WTC11 (cell line): Measurements from ENCODE around the gene MICAL1. TPM values are rescaled to one million over a fixed set of nuclear protein-coding genes. Genes with fewer than 3 reads are reported as not detected.
A peak's percentile ranks its signal among the peaks of the same experiment; 100 is the strongest.

Source experiments
- GABPB1 ChIP-seq: sonication (generic); formaldehyde crosslinking; IDR thresholded peaks from 2 replicates; pipeline ENCODE4 v1.8.1; 2023; ENCODE audit warnings: mild to moderate bottlenecking, missing genetic modification reagents
- IRF2 ChIP-seq: sonication (generic); formaldehyde crosslinking; IDR thresholded peaks from 2 replicates; pipeline ENCODE4 v1.8.0; 2022; ENCODE audit warnings: low read depth, missing genetic modification reagents, borderline replicate concordance
- OVOL2 ChIP-seq: fragments of 250-450 bp; sonication (Bioruptor Pico); IDR thresholded peaks from 2 replicates; pipeline ENCODE4 v1.9.0; 2021; ENCODE audit warnings: mild to moderate bottlenecking, borderline replicate concordance
- RELA ChIP-seq: sonication (generic); formaldehyde crosslinking; IDR thresholded peaks from 2 replicates; pipeline ENCODE4 v1.8.1; 2022; ENCODE audit warnings: missing genetic modification reagents, mild to moderate bottlenecking, borderline replicate concordance
- ZNF138 ChIP-seq: sonication (generic); formaldehyde crosslinking; conservative IDR thresholded peaks from 2 replicates; pipeline ENCODE4 v1.8.1; 2022; ENCODE audit warnings: mild to moderate bottlenecking, moderate library complexity, missing genetic modification reagents
- ZNF232 ChIP-seq: sonication (generic); formaldehyde crosslinking; IDR thresholded peaks from 2 replicates; pipeline ENCODE4 v1.8.0; 2022; ENCODE audit warnings: mild to moderate bottlenecking, missing genetic modification reagents
- total RNA-seq: library from RNA; stranded (reverse); gene quantifications from 3 replicates; pipeline ENCODE4 v1.2.3, GENCODE V29; 2021
- TF ChIP-seq, protein P1 (sequence below): sonication (generic); formaldehyde crosslinking; conservative IDR thresholded peaks from 2 replicates; pipeline ENCODE4 v1.8.1; 2023; ENCODE audit warnings: mild to moderate bottlenecking, low read depth, missing genetic modification reagents, moderate library complexity
- TF ChIP-seq, protein P2 (sequence below): sonication (generic); formaldehyde crosslinking; IDR thresholded peaks from 2 replicates; pipeline ENCODE4 v1.8.1; 2023; ENCODE audit warnings: mild to moderate bottlenecking, missing genetic modification reagents
- TF ChIP-seq, protein P3 (sequence below): sonication (generic); formaldehyde crosslinking; IDR thresholded peaks from 2 replicates; pipeline ENCODE4 v1.8.0; 2022; ENCODE audit warnings: mild to moderate bottlenecking, missing genetic modification reagents
- TF ChIP-seq, protein P4 (sequence below): sonication (generic); formaldehyde crosslinking; IDR thresholded peaks from 2 replicates; pipeline ENCODE4 v1.8.1; 2023; ENCODE audit warnings: mild to moderate bottlenecking, missing genetic modification reagents, moderate library complexity
- TF ChIP-seq, protein P5 (sequence below): sonication (generic); formaldehyde crosslinking; IDR thresholded peaks from 2 replicates; pipeline ENCODE4 v1.8.1; 2023; ENCODE audit warnings: mild to moderate bottlenecking, missing genetic modification reagents
- TF ChIP-seq, protein P6 (sequence below): sonication (generic); formaldehyde crosslinking; IDR thresholded peaks from 2 replicates; pipeline ENCODE4 v1.8.0; 2022; ENCODE audit warnings: missing genetic modification reagents
- TF ChIP-seq, protein P7 (sequence below): sonication (generic); formaldehyde crosslinking; IDR thresholded peaks from 2 replicates; pipeline ENCODE4 v1.8.1; 2022; ENCODE audit warnings: missing genetic modification reagents, borderline replicate concordance

MICAL1 gene
- total RNA-seq, 1 experiment from 2014 or later = 57.4 TPM

DNA sequence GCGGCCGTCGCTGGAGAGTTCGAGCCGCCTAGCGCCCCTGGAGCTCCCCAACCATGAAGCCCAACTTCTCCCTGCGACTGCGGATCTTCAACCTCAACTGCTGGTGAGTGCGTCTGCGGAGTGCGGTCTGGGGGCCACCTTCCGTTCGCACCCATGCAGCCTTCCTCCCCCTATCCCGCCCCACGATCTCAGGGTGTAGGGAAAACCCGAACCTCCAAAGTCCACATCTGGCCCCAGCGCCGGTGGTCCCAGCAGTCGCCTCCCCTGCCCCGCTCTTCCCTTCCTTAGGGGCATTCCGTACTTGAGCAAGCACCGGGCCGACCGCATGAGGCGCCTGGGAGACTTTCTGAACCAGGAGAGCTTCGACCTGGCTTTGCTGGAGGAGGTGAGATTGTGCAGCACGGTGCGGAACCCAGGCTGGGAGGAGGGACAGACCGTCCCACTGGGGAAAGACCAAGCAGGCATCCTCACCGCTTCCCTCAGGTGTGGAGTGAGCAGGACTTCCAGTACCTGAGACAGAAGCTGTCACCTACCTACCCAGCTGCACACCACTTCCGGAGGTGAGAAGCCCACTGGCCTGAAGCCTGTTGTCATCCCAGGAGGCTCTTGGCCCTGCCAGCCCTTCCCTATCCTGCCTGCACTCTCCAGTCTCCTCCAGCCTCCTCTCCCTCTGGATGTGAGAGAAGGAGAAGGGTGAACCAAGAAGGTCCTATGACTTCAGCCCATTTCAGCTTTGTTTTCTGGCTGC lies 14.3 kb downstream of the MICAL1 start (continued):
- TF ChIP-seq OVOL2 (CRISPR knock-in tag) (no peak), IRF2 (CRISPR knock-in tag) (0 out of 2 replicates have a peak, but pooled peaks have one; percentile 58), ZNF232 (CRISPR knock-in tag) (no peak), GABPB1 (CRISPR knock-in tag) (0 out of 2 replicates have a peak, but pooled peaks have one; percentile 6), ZNF138 (CRISPR knock-in tag) (no peak), RELA (no peak)
- TF ChIP-seq, protein P1, sequence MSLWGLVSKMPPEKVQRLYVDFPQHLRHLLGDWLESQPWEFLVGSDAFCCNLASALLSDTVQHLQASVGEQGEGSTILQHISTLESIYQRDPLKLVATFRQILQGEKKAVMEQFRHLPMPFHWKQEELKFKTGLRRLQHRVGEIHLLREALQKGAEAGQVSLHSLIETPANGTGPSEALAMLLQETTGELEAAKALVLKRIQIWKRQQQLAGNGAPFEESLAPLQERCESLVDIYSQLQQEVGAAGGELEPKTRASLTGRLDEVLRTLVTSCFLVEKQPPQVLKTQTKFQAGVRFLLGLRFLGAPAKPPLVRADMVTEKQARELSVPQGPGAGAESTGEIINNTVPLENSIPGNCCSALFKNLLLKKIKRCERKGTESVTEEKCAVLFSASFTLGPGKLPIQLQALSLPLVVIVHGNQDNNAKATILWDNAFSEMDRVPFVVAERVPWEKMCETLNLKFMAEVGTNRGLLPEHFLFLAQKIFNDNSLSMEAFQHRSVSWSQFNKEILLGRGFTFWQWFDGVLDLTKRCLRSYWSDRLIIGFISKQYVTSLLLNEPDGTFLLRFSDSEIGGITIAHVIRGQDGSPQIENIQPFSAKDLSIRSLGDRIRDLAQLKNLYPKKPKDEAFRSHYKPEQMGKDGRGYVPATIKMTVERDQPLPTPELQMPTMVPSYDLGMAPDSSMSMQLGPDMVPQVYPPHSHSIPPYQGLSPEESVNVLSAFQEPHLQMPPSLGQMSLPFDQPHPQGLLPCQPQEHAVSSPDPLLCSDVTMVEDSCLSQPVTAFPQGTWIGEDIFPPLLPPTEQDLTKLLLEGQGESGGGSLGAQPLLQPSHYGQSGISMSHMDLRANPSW (CRISPR knock-in tag) = no peak
- TF ChIP-seq, protein P2, sequence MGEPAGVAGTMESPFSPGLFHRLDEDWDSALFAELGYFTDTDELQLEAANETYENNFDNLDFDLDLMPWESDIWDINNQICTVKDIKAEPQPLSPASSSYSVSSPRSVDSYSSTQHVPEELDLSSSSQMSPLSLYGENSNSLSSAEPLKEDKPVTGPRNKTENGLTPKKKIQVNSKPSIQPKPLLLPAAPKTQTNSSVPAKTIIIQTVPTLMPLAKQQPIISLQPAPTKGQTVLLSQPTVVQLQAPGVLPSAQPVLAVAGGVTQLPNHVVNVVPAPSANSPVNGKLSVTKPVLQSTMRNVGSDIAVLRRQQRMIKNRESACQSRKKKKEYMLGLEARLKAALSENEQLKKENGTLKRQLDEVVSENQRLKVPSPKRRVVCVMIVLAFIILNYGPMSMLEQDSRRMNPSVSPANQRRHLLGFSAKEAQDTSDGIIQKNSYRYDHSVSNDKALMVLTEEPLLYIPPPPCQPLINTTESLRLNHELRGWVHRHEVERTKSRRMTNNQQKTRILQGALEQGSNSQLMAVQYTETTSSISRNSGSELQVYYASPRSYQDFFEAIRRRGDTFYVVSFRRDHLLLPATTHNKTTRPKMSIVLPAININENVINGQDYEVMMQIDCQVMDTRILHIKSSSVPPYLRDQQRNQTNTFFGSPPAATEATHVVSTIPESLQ (CRISPR knock-in tag) = no peak
- TF ChIP-seq, protein P3, sequence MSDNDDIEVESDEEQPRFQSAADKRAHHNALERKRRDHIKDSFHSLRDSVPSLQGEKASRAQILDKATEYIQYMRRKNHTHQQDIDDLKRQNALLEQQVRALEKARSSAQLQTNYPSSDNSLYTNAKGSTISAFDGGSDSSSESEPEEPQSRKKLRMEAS (CRISPR knock-in tag) = peak; percentile 75
- TF ChIP-seq, protein P4, sequence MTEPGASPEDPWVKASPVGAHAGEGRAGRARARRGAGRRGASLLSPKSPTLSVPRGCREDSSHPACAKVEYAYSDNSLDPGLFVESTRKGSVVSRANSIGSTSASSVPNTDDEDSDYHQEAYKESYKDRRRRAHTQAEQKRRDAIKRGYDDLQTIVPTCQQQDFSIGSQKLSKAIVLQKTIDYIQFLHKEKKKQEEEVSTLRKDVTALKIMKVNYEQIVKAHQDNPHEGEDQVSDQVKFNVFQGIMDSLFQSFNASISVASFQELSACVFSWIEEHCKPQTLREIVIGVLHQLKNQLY (CRISPR knock-in tag) = no peak
- TF ChIP-seq, protein P5, sequence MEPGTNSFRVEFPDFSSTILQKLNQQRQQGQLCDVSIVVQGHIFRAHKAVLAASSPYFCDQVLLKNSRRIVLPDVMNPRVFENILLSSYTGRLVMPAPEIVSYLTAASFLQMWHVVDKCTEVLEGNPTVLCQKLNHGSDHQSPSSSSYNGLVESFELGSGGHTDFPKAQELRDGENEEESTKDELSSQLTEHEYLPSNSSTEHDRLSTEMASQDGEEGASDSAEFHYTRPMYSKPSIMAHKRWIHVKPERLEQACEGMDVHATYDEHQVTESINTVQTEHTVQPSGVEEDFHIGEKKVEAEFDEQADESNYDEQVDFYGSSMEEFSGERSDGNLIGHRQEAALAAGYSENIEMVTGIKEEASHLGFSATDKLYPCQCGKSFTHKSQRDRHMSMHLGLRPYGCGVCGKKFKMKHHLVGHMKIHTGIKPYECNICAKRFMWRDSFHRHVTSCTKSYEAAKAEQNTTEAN (CRISPR knock-in tag) = peak; percentile 38; the same call in 1 of the 2 replicates
- TF ChIP-seq, protein P6, sequence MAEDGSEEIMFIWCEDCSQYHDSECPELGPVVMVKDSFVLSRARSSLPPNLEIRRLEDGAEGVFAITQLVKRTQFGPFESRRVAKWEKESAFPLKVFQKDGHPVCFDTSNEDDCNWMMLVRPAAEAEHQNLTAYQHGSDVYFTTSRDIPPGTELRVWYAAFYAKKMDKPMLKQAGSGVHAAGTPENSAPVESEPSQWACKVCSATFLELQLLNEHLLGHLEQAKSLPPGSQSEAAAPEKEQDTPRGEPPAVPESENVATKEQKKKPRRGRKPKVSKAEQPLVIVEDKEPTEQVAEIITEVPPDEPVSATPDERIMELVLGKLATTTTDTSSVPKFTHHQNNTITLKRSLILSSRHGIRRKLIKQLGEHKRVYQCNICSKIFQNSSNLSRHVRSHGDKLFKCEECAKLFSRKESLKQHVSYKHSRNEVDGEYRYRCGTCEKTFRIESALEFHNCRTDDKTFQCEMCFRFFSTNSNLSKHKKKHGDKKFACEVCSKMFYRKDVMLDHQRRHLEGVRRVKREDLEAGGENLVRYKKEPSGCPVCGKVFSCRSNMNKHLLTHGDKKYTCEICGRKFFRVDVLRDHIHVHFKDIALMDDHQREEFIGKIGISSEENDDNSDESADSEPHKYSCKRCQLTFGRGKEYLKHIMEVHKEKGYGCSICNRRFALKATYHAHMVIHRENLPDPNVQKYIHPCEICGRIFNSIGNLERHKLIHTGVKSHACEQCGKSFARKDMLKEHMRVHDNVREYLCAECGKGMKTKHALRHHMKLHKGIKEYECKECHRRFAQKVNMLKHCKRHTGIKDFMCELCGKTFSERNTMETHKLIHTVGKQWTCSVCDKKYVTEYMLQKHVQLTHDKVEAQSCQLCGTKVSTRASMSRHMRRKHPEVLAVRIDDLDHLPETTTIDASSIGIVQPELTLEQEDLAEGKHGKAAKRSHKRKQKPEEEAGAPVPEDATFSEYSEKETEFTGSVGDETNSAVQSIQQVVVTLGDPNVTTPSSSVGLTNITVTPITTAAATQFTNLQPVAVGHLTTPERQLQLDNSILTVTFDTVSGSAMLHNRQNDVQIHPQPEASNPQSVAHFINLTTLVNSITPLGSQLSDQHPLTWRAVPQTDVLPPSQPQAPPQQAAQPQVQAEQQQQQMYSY (CRISPR knock-in tag) = peak; percentile 90
- TF ChIP-seq, protein P7, sequence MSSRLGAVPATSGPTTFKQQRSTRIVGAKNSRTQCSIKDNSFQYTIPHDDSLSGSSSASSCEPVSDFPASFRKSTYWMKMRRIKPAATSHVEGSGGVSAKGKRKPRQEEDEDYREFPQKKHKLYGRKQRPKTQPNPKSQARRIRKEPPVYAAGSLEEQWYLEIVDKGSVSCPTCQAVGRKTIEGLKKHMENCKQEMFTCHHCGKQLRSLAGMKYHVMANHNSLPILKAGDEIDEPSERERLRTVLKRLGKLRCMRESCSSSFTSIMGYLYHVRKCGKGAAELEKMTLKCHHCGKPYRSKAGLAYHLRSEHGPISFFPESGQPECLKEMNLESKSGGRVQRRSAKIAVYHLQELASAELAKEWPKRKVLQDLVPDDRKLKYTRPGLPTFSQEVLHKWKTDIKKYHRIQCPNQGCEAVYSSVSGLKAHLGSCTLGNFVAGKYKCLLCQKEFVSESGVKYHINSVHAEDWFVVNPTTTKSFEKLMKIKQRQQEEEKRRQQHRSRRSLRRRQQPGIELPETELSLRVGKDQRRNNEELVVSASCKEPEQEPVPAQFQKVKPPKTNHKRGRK (CRISPR knock-in tag) = no peak
